Liver (tissue), 9 donors: ENCODE data around the gene NRG2. TPM values are rescaled to one million over a fixed set of nuclear protein-coding genes. Genes with fewer than 3 reads are reported as not detected.

Experiments used
- DNase-seq: peaks from one replicate; pipeline ENCODE4 v3.0.0-alpha.2; 2017; ENCODE audit warnings: low spot score
- H3K27ac ChIP-seq, 2 donors: one replicate each; pipeline ENCODE4 v1.7.0; 2013; ENCODE audit warnings: inconsistent platforms in 2 of 2, low read length in 2 of 2, control low read depth in 1 of 2, low read depth in 1 of 2, mild to moderate bottlenecking in 1 of 2
- H3K27me3 ChIP-seq, 4 donors: one replicate each; pipeline versions ENCODE4 v1.6.1 to v1.7.0; 2013; ENCODE audit warnings: low read length in 3 of 4, inconsistent platforms in 1 of 4, mild to moderate bottlenecking in 1 of 4, moderate library complexity in 1 of 4; ENCODE audit not compliant: control insufficient read depth in 4 of 4, insufficient read depth in 4 of 4
- H3K36me3 ChIP-seq, 4 donors: one replicate each; pipeline versions ENCODE4 v1.6.1 to v1.7.0; 2013; ENCODE audit warnings: low read length in 3 of 4, mild to moderate bottlenecking in 3 of 4, low read depth in 1 of 4, moderate library complexity in 1 of 4; ENCODE audit not compliant: control insufficient read depth in 4 of 4, insufficient read depth in 3 of 4
- H3K4me1 ChIP-seq, 4 donors: one replicate each; pipeline versions ENCODE4 v1.6.1 to v1.7.0; 2013; ENCODE audit warnings: low read length in 3 of 4, mild to moderate bottlenecking in 3 of 4, moderate library complexity in 1 of 4; ENCODE audit not compliant: control insufficient read depth in 4 of 4, insufficient read depth in 4 of 4
- H3K4me3 ChIP-seq, 3 donors: one replicate each; pipeline versions ENCODE4 v1.6.1 to v1.7.0; 2013; ENCODE audit warnings: low read length in 3 of 3, control low read depth in 1 of 3, low read depth in 1 of 3, mild to moderate bottlenecking in 1 of 3
- H3K9ac ChIP-seq, 2 donors: one replicate each; pipeline ENCODE4 v1.7.0; 2013; ENCODE audit warnings: low read length in 2 of 2, mild to moderate bottlenecking in 2 of 2, moderate library complexity in 2 of 2, control low read depth in 1 of 2, low read depth in 1 of 2
- H3K9me3 ChIP-seq, 4 donors: one replicate each; pipeline versions ENCODE4 v1.6.1 to v1.7.0; 2013; ENCODE audit warnings: low read length in 3 of 4; ENCODE audit not compliant: control insufficient read depth in 4 of 4
- CTCF ChIP-seq: fragments of 150-350 bp; IDR thresholded peaks from 2 replicates; pipeline ENCODE4 v1.5.1; 2017; ENCODE audit warnings: improper control_type of control experiment, low read depth, low read length; ENCODE audit not compliant: missing input control
- EGR1 ChIP-seq, 2 donors: IDR thresholded peaks; 2 replicates each; pipeline ENCODE4 v1.6.1; 2016 to 2018; ENCODE audit warnings: antibody characterized with exemption in 2 of 2, low read depth in 2 of 2
- FOXA1 ChIP-seq: IDR thresholded peaks from 2 replicates; pipeline ENCODE4 v1.6.1; 2016; ENCODE audit warnings: antibody characterized with exemption
- FOXA2 ChIP-seq: IDR thresholded peaks from 2 replicates; pipeline ENCODE4 v1.6.1; 2016; ENCODE audit warnings: antibody characterized with exemption
- GABPA ChIP-seq, 2 donors: IDR thresholded peaks in 1 of 2; conservative IDR thresholded peaks in 1 of 2; 2 replicates each; pipeline ENCODE4 v1.6.1; 2016; ENCODE audit warnings: antibody characterized with exemption in 2 of 2, mild to moderate bottlenecking in 1 of 2, moderate library complexity in 1 of 2
- HNF4A ChIP-seq, 2 donors: conservative IDR thresholded peaks; 2 replicates each; pipeline ENCODE4 v1.6.1; 2016; ENCODE audit warnings: antibody characterized with exemption in 2 of 2, mild to moderate bottlenecking in 2 of 2
- HNF4G ChIP-seq: IDR thresholded peaks from 2 replicates; pipeline ENCODE4 v1.6.1; 2016; ENCODE audit warnings: antibody characterized with exemption
- JUND ChIP-seq, 2 donors: IDR thresholded peaks; 2 replicates each; pipeline ENCODE4 v1.6.1; 2016; ENCODE audit warnings: antibody characterized with exemption in 2 of 2
- MAX ChIP-seq: IDR thresholded peaks from 2 replicates; pipeline ENCODE4 v1.6.1; 2016; ENCODE audit warnings: antibody characterized with exemption
- NR2F2 ChIP-seq: IDR thresholded peaks from 2 replicates; pipeline ENCODE4 v1.6.1; 2016; ENCODE audit warnings: antibody characterized with exemption
- RAD21 ChIP-seq, 2 donors: IDR thresholded peaks; 2 replicates each; pipeline ENCODE4 v1.6.1; 2016; ENCODE audit warnings: antibody characterized with exemption in 2 of 2, mild to moderate bottlenecking in 2 of 2
- RXRA ChIP-seq, 2 donors: IDR thresholded peaks; 2 replicates each; pipeline ENCODE4 v1.6.1; 2017 to 2018; ENCODE audit warnings: antibody characterized with exemption in 2 of 2, mild to moderate bottlenecking in 1 of 2
- SP1 ChIP-seq: IDR thresholded peaks from 2 replicates; pipeline ENCODE4 v1.6.1; 2018; ENCODE audit warnings: antibody characterized with exemption, mild to moderate bottlenecking
- WGBS: extraction: QIAGEN DNeasy Blood & Tissue Kit; methylation state at CpG from one replicate; pipeline ENCODE4 v1.1.7; 2013; 5-methylcytosine and 5-hydroxymethylcytosine counted together
- polyA plus RNA-seq, 2 donors: library from polyadenylated mRNA; stranded (reverse) in 1 of 2; unstranded in 1 of 2; fragments of 200-250 nt in 1 of 2; fragments of >200 nt in 1 of 2; fragmentation: Nextera tagmentation in 1 of 2; extraction: Ambion mirVana in 1 of 2; gene quantifications; one replicate each; pipeline versions ENCODE4 v1.2.1 to v1.2.3, GENCODE V29; 2013 to 2015
- total RNA-seq, 2 donors: library from RNA; depleted of rRNA; stranded (reverse); fragments of >200 nt; gene quantifications; one replicate each; pipeline ENCODE4 v1.2.3, GENCODE V29; 2014
- TF ChIP-seq, protein P1 (sequence below): IDR thresholded peaks from 2 replicates; pipeline ENCODE4 v1.6.1; 2016; ENCODE audit warnings: antibody characterized with exemption, mild to moderate bottlenecking
- TF ChIP-seq, protein P2 (sequence below): IDR thresholded peaks from 2 replicates; pipeline ENCODE4 v1.6.1; 2016; ENCODE audit warnings: antibody characterized with exemption
- TF ChIP-seq, protein P3 (sequence below): IDR thresholded peaks from 2 replicates; pipeline ENCODE4 v1.6.1; 2016; ENCODE audit warnings: antibody characterized with exemption
- donor health status: healthy.
- donor health status: healthy.
- donor health status: healthy.
- donor health status: healthy.
- donor health status: healthy.

Gene NRG2
- total and polyA plus RNA-seq, 4 donors, result 0.07 to 0.08 TPM; not detected in 2

DNA sequence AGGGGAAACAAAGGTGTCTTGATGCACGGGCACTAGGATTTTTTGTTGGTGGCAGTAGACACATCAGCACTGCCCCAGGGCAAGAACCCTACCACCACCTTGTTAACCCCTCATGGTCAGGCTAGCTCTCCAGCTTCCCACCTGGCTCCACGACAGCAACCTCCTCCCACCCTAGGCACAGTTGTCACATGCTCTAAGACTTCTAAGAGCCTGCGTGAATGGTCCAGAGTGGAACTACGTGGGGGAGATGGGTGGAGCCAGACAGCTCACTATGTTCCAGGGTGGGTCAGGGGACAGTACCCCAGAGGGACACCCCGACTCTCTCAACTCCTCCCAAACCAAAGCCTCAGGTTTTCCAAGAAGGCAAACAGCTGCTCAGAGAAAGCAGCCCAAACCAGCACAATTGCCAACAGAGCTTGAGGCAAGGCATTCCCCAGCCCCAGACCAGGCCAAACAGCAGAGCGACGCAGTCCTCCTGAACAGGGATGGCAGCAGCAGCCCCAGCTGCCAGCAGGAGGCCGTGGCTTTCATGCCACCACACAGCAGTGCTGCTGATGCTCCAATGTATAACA, 78.0 kb downstream of the NRG2 start:
- H3K4me3 ChIP-seq, result no peak overlapping the region
- TF ChIP-seq GABPA (IDR thresholded peaks at IDR 0.05 in 1 of 2, conservative IDR thresholded peaks at IDR 0.05 in 1 of 2) (no peak), RXRA (IDR thresholded peaks at IDR 0.05) (no peak), RAD21 (IDR thresholded peaks at IDR 0.05) (no peak), EGR1 (IDR thresholded peaks at IDR 0.05; ENCODE audit: low read depth in 2 of 2) (no peak), NR2F2 (no peak), HNF4G (no peak), FOXA1 (no peak), FOXA2 (no peak), CTCF (no peak), JUND (IDR thresholded peaks at IDR 0.05) (no peak), MAX (no peak), SP1 (no peak), HNF4A (conservative IDR thresholded peaks at IDR 0.05) (no peak)
- TF ChIP-seq, protein P1, sequence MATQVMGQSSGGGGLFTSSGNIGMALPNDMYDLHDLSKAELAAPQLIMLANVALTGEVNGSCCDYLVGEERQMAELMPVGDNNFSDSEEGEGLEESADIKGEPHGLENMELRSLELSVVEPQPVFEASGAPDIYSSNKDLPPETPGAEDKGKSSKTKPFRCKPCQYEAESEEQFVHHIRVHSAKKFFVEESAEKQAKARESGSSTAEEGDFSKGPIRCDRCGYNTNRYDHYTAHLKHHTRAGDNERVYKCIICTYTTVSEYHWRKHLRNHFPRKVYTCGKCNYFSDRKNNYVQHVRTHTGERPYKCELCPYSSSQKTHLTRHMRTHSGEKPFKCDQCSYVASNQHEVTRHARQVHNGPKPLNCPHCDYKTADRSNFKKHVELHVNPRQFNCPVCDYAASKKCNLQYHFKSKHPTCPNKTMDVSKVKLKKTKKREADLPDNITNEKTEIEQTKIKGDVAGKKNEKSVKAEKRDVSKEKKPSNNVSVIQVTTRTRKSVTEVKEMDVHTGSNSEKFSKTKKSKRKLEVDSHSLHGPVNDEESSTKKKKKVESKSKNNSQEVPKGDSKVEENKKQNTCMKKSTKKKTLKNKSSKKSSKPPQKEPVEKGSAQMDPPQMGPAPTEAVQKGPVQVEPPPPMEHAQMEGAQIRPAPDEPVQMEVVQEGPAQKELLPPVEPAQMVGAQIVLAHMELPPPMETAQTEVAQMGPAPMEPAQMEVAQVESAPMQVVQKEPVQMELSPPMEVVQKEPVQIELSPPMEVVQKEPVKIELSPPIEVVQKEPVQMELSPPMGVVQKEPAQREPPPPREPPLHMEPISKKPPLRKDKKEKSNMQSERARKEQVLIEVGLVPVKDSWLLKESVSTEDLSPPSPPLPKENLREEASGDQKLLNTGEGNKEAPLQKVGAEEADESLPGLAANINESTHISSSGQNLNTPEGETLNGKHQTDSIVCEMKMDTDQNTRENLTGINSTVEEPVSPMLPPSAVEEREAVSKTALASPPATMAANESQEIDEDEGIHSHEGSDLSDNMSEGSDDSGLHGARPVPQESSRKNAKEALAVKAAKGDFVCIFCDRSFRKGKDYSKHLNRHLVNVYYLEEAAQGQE, result no peak
- TF ChIP-seq, protein P2, sequence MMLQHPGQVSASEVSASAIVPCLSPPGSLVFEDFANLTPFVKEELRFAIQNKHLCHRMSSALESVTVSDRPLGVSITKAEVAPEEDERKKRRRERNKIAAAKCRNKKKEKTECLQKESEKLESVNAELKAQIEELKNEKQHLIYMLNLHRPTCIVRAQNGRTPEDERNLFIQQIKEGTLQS, result no peak
- TF ChIP-seq, protein P3, sequence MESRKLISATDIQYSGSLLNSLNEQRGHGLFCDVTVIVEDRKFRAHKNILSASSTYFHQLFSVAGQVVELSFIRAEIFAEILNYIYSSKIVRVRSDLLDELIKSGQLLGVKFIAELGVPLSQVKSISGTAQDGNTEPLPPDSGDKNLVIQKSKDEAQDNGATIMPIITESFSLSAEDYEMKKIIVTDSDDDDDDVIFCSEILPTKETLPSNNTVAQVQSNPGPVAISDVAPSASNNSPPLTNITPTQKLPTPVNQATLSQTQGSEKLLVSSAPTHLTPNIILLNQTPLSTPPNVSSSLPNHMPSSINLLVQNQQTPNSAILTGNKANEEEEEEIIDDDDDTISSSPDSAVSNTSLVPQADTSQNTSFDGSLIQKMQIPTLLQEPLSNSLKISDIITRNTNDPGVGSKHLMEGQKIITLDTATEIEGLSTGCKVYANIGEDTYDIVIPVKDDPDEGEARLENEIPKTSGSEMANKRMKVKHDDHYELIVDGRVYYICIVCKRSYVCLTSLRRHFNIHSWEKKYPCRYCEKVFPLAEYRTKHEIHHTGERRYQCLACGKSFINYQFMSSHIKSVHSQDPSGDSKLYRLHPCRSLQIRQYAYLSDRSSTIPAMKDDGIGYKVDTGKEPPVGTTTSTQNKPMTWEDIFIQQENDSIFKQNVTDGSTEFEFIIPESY, result no peak
- 88% methylated on average over 8 of the region's 8 CpGs for WGBS
- no peaks in the 10 kb centered on the region for H3K9me3 ChIP-seq
- no peak overlapping the region for H3K9ac ChIP-seq
- no peak overlapping the region for H3K27ac ChIP-seq
- DNase-seq, result no peak
- H3K36me3 ChIP-seq, result no peaks in the 10 kb centered on the region
- H3K27me3 ChIP-seq, result no peaks in the 10 kb centered on the region
- H3K4me1 ChIP-seq, result no peaks in the 10 kb centered on the region
